Measurements from ENCODE around the gene OR5AU1. TPM values are rescaled to one million over a fixed set of nuclear protein-coding genes. Genes with fewer than 3 reads are reported as not detected.

Gene OR5AU1
- total and polyA plus RNA-seq, 2 experiments from 2014 or later, result not detected

DNA sequence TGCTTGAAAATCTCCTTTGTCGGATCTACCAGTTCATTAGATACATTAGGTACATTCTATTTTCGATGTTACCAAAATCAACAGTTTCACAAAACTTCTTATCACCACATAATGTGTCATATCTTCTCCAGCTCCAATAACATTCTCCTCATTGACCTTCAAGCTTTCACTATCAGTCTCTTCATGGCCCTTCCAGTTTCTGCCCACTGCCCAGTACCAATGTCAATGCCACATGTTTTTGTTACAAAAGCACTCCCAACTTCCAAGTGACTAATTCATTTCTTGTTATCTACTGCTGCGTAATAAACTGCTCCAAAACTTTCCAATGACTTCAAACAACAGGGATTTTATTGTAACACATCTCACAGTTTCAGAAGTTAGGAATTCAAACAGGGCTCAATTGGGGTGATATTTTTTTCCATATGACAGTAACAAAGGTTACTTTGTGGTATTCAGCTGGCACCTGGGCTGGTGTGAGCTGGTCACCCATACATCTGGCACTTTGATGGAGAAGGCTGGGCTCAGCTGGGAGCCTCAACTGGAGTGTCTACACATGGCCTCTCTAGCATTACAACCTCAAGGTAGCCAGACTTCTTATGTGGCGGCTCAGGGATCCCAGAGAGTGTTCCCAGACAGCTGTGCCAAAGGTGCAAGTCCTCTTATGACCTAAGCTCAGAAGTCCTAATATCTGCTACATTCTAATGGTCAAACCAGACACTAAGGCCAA is 6.1 kb downstream of the OR5AU1 start:
- H3K4me3 ChIP-seq, result no peak overlapping the region
- no peaks in the 10 kb centered on the region for H3K9me2 ChIP-seq (ENCODE audit: insufficient read depth)
- H4K20me1 ChIP-seq (ENCODE audit: insufficient read depth), result no peaks in the 10 kb centered on the region
- H3K9me3 ChIP-seq (ENCODE audit: low read depth), result no peaks in the 10 kb centered on the region
- TF ChIP-seq EZH2 (IDR thresholded peaks at IDR 0.05; ENCODE audit: insufficient read depth, poor library complexity, severe bottlenecking), result no peak
- TF ChIP-seq EZH2phosphoT487 (IDR thresholded peaks at IDR 0.05; ENCODE audit: insufficient read depth, low read depth), result no peak
- H3K4me2 ChIP-seq (ENCODE audit: unreplicated experiment), result no peak overlapping the region
- peaks cover 17% of the 10 kb centered on the region for H3K27me3 ChIP-seq (replicated peaks; ENCODE audit: insufficient read depth)
- no peaks in the 10 kb centered on the region for H3F3A ChIP-seq (ENCODE audit: insufficient read depth)
- H3K79me2 ChIP-seq (ENCODE audit: insufficient read depth), result no peaks in the 10 kb centered on the region
- no peaks in the 10 kb centered on the region for H3K36me3 ChIP-seq (ENCODE audit: low read depth)
- H3K27ac ChIP-seq, result no peak overlapping the region
- no peaks in the 10 kb centered on the region for H3K4me1 ChIP-seq (ENCODE audit: insufficient read depth)
- 24 to 36% methylated on average over 4 of the region's 4 CpGs for WGBS, 2 experiments (ENCODE audit: low coverage in 1 of 2, low lambda C conversion rate in 2 of 2, missing lambda C conversion rate in 2 of 2)
- in situ Hi-C loops (cut with MboI), result no loop called here
- no peak overlapping the region for H2AFZ ChIP-seq
- H3K9ac ChIP-seq, result no peak overlapping the region
- DNase-seq, result no peak

DNA sequence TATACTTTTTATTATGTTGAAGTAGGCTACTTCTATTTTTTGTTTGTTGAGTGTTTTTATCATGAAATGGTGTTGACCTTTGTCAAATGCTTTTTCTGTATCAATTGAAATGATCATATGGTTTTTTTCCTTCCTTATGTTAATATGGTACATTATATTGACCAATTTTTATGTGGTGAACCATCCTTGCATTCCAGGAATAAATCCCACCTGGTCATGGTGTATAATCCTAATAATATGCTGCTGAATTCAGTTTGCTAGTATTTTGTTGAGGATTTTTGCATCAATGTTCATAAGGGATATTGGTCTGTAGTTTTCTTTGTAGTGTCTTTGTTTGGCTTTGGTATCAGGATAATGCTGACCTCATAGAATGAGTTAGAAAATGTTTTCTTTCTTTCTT is 10.4 kb downstream of the OR5AU1 start:
- no peak for DNase-seq
- Histone ChIP-seq H3K9me2 (ENCODE audit: insufficient read depth) (no peaks in the 10 kb centered on the region), H3K27me3 (replicated peaks; ENCODE audit: insufficient read depth) (peaks cover 4% of the 10 kb centered on the region; the same call in 1 of the 2 replicates), H3K9ac (no peak overlapping the region), H3K4me1 (ENCODE audit: insufficient read depth) (no peaks in the 10 kb centered on the region), H3F3A (ENCODE audit: insufficient read depth) (no peaks in the 10 kb centered on the region), H3K4me3 (no peak overlapping the region), H3K4me2 (ENCODE audit: unreplicated experiment) (no peak overlapping the region), H4K20me1 (ENCODE audit: insufficient read depth) (no peaks in the 10 kb centered on the region), H3K36me3 (ENCODE audit: low read depth) (no peaks in the 10 kb centered on the region), H2AFZ (no peak overlapping the region), H3K79me2 (ENCODE audit: insufficient read depth) (no peaks in the 10 kb centered on the region), H3K9me3 (ENCODE audit: low read depth) (no peaks in the 10 kb centered on the region), H3K27ac (no peak overlapping the region)
- in situ Hi-C loops (cut with MboI), result no loop called here
- TF ChIP-seq EZH2phosphoT487 (IDR thresholded peaks at IDR 0.05; ENCODE audit: insufficient read depth, low read depth) (no peak), EZH2 (IDR thresholded peaks at IDR 0.05; ENCODE audit: insufficient read depth, poor library complexity, severe bottlenecking) (no peak)

DNA sequence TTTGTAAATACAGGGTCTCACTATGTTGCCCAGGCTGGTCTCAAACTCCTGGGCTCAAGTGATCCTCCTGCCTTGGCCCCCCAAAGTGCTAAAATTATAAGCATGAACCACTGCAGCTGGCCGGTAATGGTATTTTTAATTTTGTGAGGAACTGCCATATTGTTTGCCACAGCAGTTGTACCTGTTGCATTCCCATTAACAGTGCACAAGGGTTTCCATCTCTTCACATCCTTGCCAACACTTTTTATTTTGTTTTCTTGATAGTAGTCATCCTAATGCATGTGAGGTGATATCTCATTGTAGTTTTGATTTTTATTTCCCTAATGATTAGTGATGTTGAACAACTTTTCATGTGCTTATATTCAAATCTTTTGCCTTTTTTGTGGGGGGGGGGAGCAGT is 13.5 kb downstream of the OR5AU1 start:
- 82 to 86% methylated on average over 1 of the region's 1 CpG for WGBS, 2 experiments (ENCODE audit: low coverage in 1 of 2, low lambda C conversion rate in 2 of 2, missing lambda C conversion rate in 2 of 2)
- no peak overlapping the region for H2AFZ ChIP-seq
- H3K4me2 ChIP-seq (ENCODE audit: unreplicated experiment), result no peak overlapping the region
- H3K79me2 ChIP-seq (ENCODE audit: insufficient read depth), result no peaks in the 10 kb centered on the region
- H3F3A ChIP-seq (ENCODE audit: insufficient read depth), result no peaks in the 10 kb centered on the region
- H3K9me2 ChIP-seq (ENCODE audit: insufficient read depth), result no peaks in the 10 kb centered on the region
- DNase-seq, result no peak
- H3K4me3 ChIP-seq, result no peak overlapping the region
- H3K9me3 ChIP-seq (ENCODE audit: low read depth), result no peaks in the 10 kb centered on the region
- H3K27me3 ChIP-seq (replicated peaks; ENCODE audit: insufficient read depth), result no peaks in the 10 kb centered on the region; the same call in 1 of the 2 replicates
- in situ Hi-C loops (cut with MboI), result no loop called here
- no peaks in the 10 kb centered on the region for H4K20me1 ChIP-seq (ENCODE audit: insufficient read depth)
- H3K36me3 ChIP-seq (ENCODE audit: low read depth), result no peaks in the 10 kb centered on the region
- H3K27ac ChIP-seq, result no peak overlapping the region
- no peak overlapping the region for H3K9ac ChIP-seq
- TF ChIP-seq EZH2phosphoT487 (IDR thresholded peaks at IDR 0.05; ENCODE audit: insufficient read depth, low read depth) (no peak), EZH2 (IDR thresholded peaks at IDR 0.05; ENCODE audit: insufficient read depth, poor library complexity, severe bottlenecking) (no peak)
- no peaks in the 10 kb centered on the region for H3K4me1 ChIP-seq (ENCODE audit: insufficient read depth)

DNA sequence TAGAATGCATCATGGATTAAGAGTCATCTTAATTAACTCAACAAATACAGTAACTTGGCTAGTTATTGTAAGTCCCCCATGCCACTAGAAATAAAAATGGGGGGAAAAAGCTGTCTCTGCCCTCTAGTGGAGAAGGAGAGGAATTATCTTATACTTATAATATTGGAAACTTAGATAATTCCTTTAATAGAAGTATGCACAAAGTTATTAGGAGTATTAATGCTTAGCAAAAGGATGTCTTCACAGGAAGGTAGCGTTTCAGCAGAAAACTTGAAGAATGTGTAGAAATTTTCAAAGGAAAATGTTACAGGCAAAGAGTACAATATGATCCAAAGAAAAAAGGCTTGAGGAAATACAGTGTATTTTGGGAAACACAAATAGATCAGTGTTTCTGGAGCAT is 19.8 kb downstream of the OR5AU1 start:
- Histone ChIP-seq H3K9me2 (ENCODE audit: insufficient read depth) (no peaks in the 10 kb centered on the region), H4K20me1 (ENCODE audit: insufficient read depth) (no peaks in the 10 kb centered on the region), H3K27ac (no peak overlapping the region), H3K9ac (no peak overlapping the region), H3K36me3 (ENCODE audit: low read depth) (no peaks in the 10 kb centered on the region), H3K4me2 (ENCODE audit: unreplicated experiment) (no peak overlapping the region), H3K27me3 (replicated peaks; ENCODE audit: insufficient read depth) (0 out of 2 replicates have a peak, but pooled peaks cover 3% of the 10 kb centered on the region), H3K4me1 (ENCODE audit: insufficient read depth) (no peaks in the 10 kb centered on the region), H2AFZ (no peak overlapping the region), H3K4me3 (no peak overlapping the region), H3K79me2 (ENCODE audit: insufficient read depth) (no peaks in the 10 kb centered on the region), H3F3A (ENCODE audit: insufficient read depth) (no peaks in the 10 kb centered on the region), H3K9me3 (ENCODE audit: low read depth) (no peaks in the 10 kb centered on the region)
- peak; percentile 41 for DNase-seq
- TF ChIP-seq EZH2 (IDR thresholded peaks at IDR 0.05; ENCODE audit: insufficient read depth, poor library complexity, severe bottlenecking) (no peak), EZH2phosphoT487 (IDR thresholded peaks at IDR 0.05; ENCODE audit: insufficient read depth, low read depth) (no peak)
- in situ Hi-C loops (cut with MboI), result no loop called here
- 0% methylated on average over 1 of the region's 1 CpG for WGBS, 2 experiments (ENCODE audit: low coverage in 1 of 2, low lambda C conversion rate in 2 of 2, missing lambda C conversion rate in 2 of 2)

Data from GM23248 (cell line).